ENCODE data around the gene DMPK.
"Not testable (repeated sequence)": the region's sequence is repeated elsewhere in the genome, so short reads cannot be mapped to it uniquely, and the experiment has no call there.

Gene DMPK

DNA sequence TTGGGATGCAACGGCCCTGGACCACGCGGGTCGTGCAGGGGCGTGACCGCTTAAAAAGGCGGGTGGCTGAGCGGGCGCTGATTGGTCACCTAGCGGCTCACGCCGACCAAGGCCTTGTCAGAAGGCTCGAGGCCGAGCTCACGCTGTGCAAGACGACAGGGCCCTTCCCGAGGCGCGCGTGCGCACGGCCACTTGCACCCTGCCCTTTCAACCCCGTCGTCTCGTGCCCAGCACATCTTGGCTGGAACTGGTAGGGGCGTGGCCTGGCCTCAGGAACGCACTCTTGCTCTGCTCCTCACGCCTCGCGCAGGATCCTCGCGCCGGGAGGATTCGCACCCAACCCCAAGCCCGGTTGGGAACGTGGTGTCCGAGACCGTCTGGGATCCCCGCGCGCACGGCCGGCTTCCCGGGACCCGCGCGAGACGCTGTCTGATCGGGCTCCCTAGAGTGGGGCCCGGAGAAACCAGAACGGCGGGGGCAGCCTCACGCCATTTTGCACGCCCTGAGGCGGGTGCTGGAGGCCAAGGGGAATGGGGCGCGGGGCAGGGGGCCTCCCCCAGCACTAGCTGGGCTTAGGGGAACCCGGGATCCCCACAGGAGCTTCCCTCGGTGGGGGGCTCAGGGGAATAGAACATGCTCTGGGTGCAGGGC is 49.0 kb downstream of the DMPK start, which contains the start of gene MEIOSIN:
TSS of gene MEIOSIN (plus strand) at position 280 of the 651 bp plus-strand sequence. CDS start 1,938 bp downstream, outside the sequence.
- no peak for DNase-seq

- DNase-seq: peak; percentile 99
Measured at GRCh38 chr19:45730368-45731288, 51.7 kb downstream of the DMPK start, which contains the start of gene FBXO46. Gene FBXO46 (minus strand): TSS chr19:45730896. CDS start chr19:45713495, 17,401 bp downstream.

GRCh38 chr19:45729800-45730290 is 52.4 kb downstream of the DMPK start:
- DNase-seq: no peak

- DNase-seq: not testable (repeated sequence)
Measured at GRCh38 chr19:45728683-45729082, 53.6 kb downstream of the DMPK start.

DNA sequence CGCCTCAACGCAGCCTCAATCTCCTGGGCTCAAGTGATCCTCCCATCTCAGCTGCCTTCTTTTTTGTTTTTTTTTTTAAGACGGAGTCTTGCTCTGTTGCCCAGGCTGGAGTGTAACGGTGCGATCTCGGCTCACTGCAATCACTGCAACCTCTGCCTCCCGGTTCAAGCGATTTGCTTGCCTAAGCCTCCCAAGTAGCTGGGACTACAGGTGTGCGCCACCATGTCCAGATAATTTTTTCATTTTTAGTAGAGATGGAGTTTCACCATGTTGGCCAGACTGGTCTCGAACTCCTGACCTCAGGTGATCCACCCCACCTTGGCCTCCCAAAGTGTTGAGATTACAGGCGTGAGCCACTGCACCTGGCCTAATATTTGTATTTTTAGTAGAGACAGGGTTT is 62.2 kb downstream of the DMPK start:
- DNase-seq: not testable (repeated sequence)
